GM19193 (cell line): ENCODE results near the gene MAN2A1.

Source experiments
- POLR2A ChIP-seq: IDR thresholded peaks from 4 replicates; pipeline ENCODE4 v1.6.1; 2011; ENCODE audit not compliant: insufficient read depth, insufficient read length; ENCODE audit errors: extremely low read depth

Gene MAN2A1

DNA sequence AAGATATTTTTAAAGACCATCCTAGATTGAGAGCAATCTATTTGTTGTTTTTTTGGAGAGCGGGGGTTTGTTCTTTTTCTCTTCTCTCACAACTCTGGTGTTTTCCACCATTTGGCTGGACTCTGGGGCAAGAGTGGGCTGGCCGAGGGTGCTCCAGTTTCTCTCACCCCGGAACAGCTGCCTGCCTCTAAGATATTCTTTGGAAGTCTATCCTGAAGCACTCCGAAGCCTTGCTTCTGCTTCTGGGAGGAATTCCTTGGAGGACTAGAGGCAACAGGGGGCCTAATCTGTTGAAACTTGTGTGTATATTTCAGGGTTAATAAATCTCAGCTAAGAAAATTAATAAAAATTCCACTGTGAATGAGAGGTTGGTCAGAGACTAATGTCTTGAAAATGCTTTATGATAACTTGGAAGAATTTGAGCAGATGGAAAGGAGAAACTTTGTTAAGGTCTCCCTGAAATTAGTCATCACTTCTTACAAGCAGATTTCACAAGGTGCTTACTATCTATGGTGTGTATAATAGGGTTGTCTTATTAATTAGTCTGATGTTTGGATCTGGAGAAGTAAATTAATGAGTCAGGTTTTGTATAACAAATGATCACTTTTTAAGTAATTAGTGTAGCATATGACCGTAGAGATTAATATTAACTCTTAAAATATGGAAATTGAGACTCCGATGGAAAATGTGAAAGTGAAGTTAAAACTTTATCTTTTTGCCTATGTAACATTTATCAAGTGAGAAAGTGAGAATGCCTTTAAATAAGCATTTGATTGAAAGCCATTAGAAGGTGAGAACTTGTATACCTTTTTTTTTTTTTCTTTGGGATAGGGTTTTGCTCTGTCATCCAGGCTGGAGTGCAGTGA, 4.0 kb downstream of the MAN2A1 start:
- TF ChIP-seq POLR2A: no peak

DNA sequence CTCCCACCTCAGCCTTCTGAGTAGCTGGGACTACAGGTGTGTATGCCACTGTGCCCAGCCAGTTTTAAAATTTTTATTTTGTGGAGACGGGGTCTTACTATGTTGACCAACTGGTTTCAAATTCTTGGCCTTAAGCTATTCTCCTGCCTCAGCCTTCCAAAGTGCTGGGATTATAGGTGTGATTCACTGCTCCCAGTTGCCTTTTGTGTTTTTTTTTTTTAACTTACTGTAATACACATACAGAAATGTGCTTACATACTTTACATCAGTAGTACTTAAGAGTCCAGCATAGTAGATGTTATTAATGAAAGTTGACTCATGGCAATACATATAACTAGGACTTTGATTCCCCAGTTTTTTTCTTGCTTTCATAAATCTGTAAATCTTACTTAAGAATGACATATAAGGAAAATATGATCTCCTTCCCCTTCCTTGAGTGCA, 4.7 kb downstream of the MAN2A1 start:
- TF ChIP-seq POLR2A: no peak

DNA sequence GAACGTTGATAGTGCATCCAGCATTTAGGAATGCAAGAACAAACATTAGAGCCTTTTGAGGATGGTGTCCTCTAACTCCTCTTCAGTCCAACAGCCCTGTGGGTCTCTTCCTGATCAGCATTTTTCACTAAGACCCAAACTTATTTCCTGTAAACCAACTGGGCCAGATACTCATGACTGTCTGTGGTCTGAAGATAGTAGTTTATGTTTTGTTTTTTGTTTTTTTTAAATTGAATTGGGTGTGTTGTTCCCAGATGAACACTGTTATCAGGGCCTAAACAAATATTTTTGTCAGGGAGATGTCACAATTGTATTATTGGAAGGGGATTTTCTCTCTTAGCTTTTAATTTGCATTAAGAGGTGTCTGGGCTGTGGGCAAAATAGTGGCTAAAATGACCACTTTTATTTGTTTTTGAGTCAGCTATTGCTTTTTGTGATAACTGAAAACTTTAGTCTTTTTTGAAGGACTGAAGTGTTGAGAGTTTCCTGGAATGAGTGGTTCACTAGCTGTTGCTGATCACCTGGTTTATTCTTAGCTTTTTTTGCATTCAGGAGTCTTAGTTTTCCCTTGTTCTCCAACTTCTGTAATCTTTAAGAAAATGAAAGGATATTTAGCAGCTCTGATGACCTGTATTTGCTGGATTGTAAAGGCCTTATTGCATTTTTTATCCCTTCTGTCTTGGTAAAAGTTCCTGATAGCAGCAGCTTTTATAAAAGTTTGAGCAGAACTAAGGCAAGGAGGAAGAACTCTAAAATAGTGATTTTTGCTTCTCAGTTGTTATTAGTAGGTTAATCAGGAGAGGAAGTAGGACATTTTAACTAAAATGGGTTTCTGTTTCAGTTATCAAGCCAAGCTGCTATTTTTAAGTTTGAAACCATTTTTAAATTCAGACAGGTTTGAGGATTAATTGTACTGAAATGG, 5.5 kb downstream of the MAN2A1 start:
- no peak for TF ChIP-seq POLR2A

DNA sequence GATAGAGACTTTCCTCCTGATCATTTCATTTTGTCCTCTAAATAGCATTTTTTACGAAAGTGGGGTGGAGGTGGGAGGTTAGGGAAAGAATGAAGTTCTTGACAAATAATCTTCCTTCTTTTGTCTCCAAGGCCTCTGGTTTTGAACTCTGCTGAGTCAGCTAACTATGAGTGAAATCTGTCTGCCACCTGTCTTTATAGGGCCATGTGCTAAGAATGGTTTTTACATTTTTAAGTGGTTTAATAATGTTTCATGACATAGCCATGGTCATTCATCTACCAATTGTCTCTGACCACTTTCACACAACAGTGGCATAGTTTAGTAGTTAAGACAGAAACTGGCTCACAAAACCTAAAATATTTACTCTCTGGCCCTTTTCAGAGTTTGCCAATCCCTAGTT, 7.6 kb downstream of the MAN2A1 start:
- no peak for TF ChIP-seq POLR2A

DNA sequence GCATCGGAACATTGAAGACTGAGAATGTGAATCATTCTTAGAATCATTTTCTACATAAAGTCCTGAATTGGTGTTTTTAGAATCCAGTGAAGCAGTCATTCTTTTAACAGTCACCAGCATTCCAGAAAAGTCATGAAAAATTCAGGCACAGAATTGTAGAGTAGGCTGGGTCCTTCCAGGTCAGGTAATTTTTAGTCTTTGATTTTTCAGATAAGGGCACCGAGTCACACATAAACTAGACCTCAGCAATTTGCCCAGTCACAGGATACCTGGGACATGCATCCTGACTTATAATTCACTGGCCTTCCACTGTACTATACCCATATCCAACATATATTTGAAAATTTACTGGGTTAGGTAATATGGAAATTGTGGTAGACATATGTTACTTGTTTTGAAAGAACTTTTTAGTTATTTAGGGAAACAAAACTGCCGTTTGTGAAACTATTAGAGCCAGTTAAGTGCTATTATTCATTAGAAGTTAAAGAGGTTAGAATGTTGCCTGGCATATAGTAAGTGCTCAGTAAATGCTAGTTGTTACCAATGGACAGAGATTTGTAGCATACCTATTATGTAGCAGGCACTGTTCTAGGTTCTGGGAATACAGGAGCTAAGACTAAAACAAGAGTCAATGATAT, 10.9 kb downstream of the MAN2A1 start:
- no peak for TF ChIP-seq POLR2A

DNA sequence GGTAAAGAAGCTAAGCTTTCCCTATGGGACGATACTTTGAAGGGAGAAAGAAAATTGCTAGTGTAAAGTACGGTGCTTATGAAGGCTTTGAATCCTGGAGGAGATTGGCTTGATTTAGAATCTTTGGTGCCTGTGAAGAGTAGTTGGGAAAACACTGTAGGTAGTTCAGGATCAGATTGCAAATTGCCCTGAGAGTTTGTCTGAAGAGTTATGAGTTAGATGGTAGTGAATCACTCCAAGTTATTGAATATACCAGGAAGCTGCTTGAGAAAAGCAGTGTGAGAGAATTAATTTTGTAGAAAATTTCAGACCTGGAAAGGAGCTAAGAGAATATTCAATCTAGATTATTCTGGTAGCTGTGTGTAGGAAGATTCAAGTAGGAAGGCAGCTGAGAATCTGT, 11.5 kb downstream of the MAN2A1 start:
- TF ChIP-seq POLR2A: no peak

DNA sequence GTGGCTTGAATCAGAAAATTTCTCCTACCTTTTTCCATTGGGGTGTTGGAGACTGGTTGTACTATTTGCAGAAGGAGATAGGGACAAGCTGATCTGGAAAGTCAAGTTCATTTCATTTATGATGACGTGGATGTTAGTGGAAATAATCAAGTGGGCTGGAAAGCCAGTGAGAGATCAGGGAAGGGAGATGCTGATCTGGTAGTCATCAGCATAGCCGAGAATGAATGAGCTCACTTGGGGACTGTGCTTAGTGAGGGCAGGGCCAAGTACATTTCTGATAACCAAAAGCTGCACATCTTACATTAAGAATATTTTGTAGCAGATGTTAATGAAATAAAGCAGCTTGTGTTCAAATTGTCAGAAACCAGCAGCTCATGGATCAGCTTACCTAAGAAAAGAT, 12.1 kb downstream of the MAN2A1 start:
- no peak for TF ChIP-seq POLR2A

DNA sequence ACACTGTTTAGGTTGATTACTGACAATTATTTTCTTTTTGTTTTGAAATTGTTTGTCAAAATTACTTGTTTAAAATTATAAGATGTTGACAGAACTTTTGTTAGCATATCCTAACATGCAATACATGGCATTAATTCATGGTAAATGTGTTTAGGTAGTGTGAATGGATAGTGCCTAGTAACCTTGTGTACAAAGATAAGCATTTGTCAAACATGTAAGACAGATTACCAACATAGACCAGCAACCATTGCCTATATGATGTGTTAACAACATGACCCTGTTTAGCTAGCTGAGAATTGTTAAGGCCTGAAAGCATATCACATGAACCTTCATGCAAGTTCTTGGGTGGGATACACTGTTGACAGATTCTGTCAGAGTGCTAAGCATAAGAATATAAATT, 13.4 kb downstream of the MAN2A1 start:
- TF ChIP-seq POLR2A: no peak

DNA sequence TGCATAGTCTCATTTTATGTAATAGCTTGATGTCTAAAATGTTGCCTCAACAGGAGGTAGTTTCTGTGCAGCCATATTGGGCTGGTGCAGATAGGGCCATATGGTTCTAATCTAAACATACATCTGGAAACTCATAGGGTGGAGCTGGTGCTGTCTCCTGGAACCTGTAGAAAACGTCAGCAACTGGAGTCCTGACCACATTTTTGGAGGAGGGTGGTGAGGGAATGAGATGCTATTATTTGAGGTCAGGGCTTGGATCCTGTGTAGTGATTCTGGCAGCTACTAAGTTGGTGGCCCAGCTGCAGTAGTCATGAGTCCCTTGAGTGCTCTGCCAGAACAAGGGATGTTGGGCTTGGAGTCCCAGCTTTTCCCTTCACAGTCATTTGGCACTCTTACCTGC, 14.1 kb downstream of the MAN2A1 start:
- no peak for TF ChIP-seq POLR2A

DNA sequence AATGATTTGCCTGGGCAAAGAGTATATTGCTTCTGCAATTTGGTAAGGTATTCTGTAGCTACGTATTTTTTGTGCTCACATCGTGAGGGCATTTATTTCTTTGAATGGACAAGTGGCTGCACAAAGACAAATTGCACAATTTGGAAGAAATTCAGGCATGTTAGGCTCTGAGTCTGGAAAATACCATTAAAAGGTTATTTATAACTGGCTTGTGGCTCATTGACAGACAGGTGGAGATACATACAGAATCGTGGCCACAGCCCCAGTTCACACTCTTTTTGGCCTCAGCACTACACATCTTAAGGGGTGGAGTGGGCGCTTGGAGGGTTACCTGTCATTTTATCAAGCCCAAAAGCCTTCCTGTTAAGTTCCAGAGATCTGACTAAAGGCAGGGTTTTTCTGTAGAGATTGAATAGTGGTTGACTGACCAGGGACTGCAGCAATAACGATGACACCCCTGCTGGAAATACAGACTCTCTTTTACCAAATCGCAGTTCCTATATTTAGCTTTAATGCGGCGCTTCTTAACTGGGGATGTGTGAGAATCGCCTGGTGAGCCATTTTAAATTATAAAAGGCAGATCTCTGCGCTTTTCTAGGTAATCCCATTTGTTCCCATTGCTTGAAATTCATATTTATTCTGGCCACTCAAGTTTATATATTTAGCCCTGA, 14.7 kb downstream of the MAN2A1 start:
- no peak for TF ChIP-seq POLR2A

DNA sequence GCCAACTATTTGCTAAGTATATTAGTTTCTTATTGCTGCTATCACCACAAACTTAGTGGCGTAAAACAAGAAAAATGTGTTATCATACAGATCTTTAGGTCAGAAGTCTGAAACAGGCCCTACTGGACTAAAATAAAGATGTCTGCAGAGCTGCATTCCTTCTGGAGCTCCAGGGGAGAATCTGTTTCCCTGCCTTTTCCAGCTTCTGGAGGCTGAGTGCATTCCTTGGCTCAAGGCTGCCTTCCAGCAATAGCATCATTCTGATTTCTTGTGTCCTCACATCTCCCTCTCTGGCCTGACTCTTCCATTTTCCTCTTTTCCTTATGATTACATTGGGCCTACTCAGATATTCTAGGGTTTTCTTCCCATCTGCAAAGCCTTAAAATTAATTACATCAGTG, 15.9 kb downstream of the MAN2A1 start:
- no peak for TF ChIP-seq POLR2A

DNA sequence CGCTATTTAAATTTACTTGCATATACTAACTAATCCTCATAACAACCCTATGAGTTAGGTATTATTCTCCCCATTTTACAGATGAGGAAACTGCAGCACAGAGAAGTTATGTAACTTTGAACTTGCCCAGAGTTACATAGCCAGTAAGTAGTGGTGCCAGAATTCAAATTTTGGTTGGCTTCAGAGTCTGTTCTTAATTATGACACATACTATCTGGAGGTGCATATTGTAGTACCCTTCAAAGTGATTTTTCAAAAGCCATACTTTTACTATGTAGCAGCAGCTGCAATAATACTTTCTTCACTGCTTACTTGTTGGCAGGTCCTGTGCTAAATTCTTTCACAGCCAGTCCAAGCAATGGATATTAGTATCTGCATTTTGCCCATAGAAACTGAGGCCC, 16.4 kb downstream of the MAN2A1 start:
- no peak for TF ChIP-seq POLR2A

DNA sequence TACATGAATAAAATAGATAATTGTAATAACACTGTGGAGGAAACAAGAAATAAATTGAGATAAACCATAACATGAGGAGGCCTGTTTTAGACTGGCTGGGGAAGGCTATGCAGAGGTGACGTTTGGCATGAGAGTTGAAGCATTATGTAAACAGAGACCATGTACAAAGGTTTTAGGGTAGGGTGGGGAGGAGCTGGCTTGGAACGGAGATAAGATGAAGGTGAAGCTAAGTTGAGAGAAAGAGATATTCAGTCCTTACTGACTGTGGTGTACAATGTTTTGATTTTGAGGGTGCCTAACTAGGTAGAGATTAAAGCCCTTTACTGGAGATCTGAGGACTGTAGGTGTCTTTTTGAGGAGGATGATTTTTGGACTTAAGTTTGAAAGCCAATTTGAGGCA, 17.8 kb downstream of the MAN2A1 start:
- no peak for TF ChIP-seq POLR2A

DNA sequence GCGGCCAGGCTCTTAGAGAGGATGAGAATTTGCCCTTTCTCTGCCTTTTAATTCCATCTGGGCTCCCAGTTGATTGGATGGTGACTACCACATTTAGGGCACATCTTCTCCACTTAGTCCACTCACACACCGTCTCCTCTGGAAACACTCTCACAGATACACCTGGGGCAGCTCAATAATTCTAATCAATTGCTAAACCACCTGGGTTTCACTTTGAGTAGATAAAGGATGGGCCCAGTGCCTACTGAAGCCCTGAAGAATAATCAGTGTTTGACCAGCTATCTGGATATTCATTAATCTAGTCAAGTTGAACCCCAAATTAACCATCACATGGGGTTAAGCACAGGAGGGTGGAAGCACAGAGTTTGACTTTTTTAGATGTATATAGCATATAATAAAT, 19.1 kb downstream of the MAN2A1 start:
- TF ChIP-seq POLR2A: no peak

DNA sequence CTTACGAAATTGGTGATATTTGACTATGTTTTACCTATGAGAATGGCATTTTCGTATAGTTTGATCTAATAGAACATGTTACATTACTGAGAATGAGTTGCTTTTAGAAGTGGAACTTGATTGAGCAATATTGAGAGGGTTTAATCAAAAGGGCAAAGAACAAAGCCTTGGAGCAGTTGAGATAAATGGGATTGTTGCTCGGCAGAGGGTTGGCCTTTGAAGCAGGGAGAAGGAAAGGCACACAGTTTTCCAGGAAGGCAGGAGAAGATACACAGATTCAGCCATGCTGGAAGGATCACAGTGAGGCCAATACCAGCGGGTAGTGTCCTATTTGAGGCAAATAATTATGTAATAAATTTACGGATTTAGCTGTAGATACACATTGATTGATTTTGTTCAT, 19.5 kb downstream of the MAN2A1 start:
- TF ChIP-seq POLR2A: no peak
